IMR-90 (cell line): ENCODE data around the gene DCD. TPM values are rescaled to one million over a fixed set of nuclear protein-coding genes. Genes with fewer than 3 reads are reported as not detected.

Experiments used
- ATAC-seq: fragments of 200-7000 bp; cut with Tn5 transposase; 2 replicates; pipeline ENCODE4 v1.9.1; 2020; ENCODE audit warnings: low read depth, mild to moderate bottlenecking, moderate library complexity
- BruUV-seq: library from RNA; stranded (reverse); fragments of 400-500 nt; replicated peaks from 2 replicates; lab custom pipeline; 2021; lab: Mats Ljungman, UMichigan
- CTCF ChIA-PET: fragments of 300-600 bp; formaldehyde crosslinking; extraction: SDS; loops from one replicate; lab custom pipeline; 2021; ENCODE audit warnings: antibody characterized with exemption; lab: Yijun Ruan, JAX
- POLR2A ChIA-PET: fragments of 300-600 bp; sonication (Branson Sonifier 250); formaldehyde crosslinking; loops from one replicate; lab custom pipeline; 2022; ENCODE audit warnings: antibody characterized with exemption; ENCODE audit not compliant: unreplicated experiment; lab: Charles Lee
- DNase-seq: peaks from one replicate; pipeline ENCODE4 v3.0.0; 2013
- H2AFZ ChIP-seq: replicated peaks from 2 replicates; pipeline ENCODE3; 2013; ENCODE audit warnings: low read length, mild to moderate bottlenecking; ENCODE audit not compliant: poor library complexity
- H2AK5ac ChIP-seq: 2 replicates; pipeline ENCODE4 v1.6.1; 2013; ENCODE audit warnings: low read depth, low read length, inconsistent platforms
- H2AK9ac ChIP-seq: replicated peaks from 2 replicates; pipeline ENCODE3; 2013; ENCODE audit warnings: mild to moderate bottlenecking, low read depth, low read length, moderate library complexity; ENCODE audit not compliant: poor library complexity
- H2BK120ac ChIP-seq: 2 replicates; pipeline ENCODE4 v1.6.1; 2013; ENCODE audit warnings: low read depth, low read length, inconsistent platforms
- H2BK15ac ChIP-seq: 3 replicates; pipeline ENCODE4 v1.6.1; 2013; ENCODE audit warnings: low read depth, low read length, inconsistent platforms
- H2BK20ac ChIP-seq: 2 replicates; pipeline ENCODE4 v1.6.1; 2013; ENCODE audit warnings: low read depth, mild to moderate bottlenecking, inconsistent platforms, low read length, moderate library complexity
- H2BK5ac ChIP-seq: 2 replicates; pipeline ENCODE4 v1.6.1; 2013; ENCODE audit warnings: mild to moderate bottlenecking, low read depth, low read length, inconsistent platforms; ENCODE audit not compliant: poor library complexity, severe bottlenecking
- H3K14ac ChIP-seq: replicated peaks from 2 replicates; pipeline ENCODE4 v1.6.1; 2013; ENCODE audit warnings: low read depth, low read length, inconsistent platforms
- H3K18ac ChIP-seq: 2 replicates; pipeline ENCODE4 v1.6.1; 2013; ENCODE audit warnings: low read depth, low read length, control low read depth
- H3K23ac ChIP-seq: 2 replicates; pipeline ENCODE4 v1.6.1; 2013; ENCODE audit warnings: low read depth, low read length, inconsistent platforms
- H3K27ac ChIP-seq: 2 replicates; pipeline ENCODE4 v1.5.1; 2013; ENCODE audit warnings: mild to moderate bottlenecking, control low read depth, low read length; ENCODE audit not compliant: insufficient read depth
- H3K27me3 ChIP-seq: 2 replicates; pipeline ENCODE4 v1.6.1; 2013; ENCODE audit warnings: low read length; ENCODE audit not compliant: control insufficient read depth, insufficient read depth
- H3K36me3 ChIP-seq: 2 replicates; pipeline ENCODE4 v1.6.1; 2013; ENCODE audit warnings: low read length, mixed read lengths; ENCODE audit not compliant: control insufficient read depth, insufficient read depth
- H3K4ac ChIP-seq: 2 replicates; pipeline ENCODE4 v1.6.1; 2013; ENCODE audit warnings: low read depth, low read length, inconsistent platforms
- H3K4me1 ChIP-seq: 2 replicates; pipeline ENCODE4 v1.6.1; 2013; ENCODE audit warnings: low read length, mixed read lengths; ENCODE audit not compliant: control insufficient read depth, insufficient read depth
- H3K4me2 ChIP-seq: 2 replicates; pipeline ENCODE4 v1.6.1; 2013; ENCODE audit warnings: low read depth, mild to moderate bottlenecking, control low read depth, low read length, moderate library complexity
- H3K4me3 ChIP-seq: 2 replicates; pipeline ENCODE4 v1.5.1; 2013; ENCODE audit warnings: low read depth, mild to moderate bottlenecking, control low read depth, low read length, moderate library complexity; ENCODE audit not compliant: insufficient read depth
- H3K56ac ChIP-seq: 2 replicates; pipeline ENCODE4 v1.6.1; 2013; ENCODE audit warnings: low read length, inconsistent platforms; ENCODE audit not compliant: insufficient read depth; ENCODE audit errors: extremely low read depth
- H3K79me1 ChIP-seq, 2 experiments: 2 replicates each; pipeline ENCODE4 v1.6.1; 2013; ENCODE audit warnings: low read length in 2 of 2, inconsistent platforms in 1 of 2, low read depth in 1 of 2
- H3K9ac ChIP-seq: 2 replicates; pipeline ENCODE4 v1.6.1; 2013; ENCODE audit warnings: low read depth, low read length, control low read depth
- H3K9me1 ChIP-seq: 2 replicates; pipeline ENCODE4 v1.6.1; 2013; ENCODE audit warnings: low read length, inconsistent platforms; ENCODE audit not compliant: insufficient read depth
- H3K9me3 ChIP-seq: 2 replicates; pipeline ENCODE4 v1.6.1; 2013; ENCODE audit warnings: low read length; ENCODE audit not compliant: control insufficient read depth, insufficient read depth
- H4K20me1 ChIP-seq: 2 replicates; pipeline ENCODE4 v1.6.1; 2013; ENCODE audit warnings: low read length, inconsistent platforms; ENCODE audit not compliant: insufficient read depth
- H4K5ac ChIP-seq: 2 replicates; pipeline ENCODE4 v1.6.1; 2013; ENCODE audit warnings: mild to moderate bottlenecking, low read depth, low read length, control low read depth
- H4K8ac ChIP-seq, 2 experiments: 2 replicates each; pipeline ENCODE4 v1.6.1; 2013; ENCODE audit warnings: low read depth in 2 of 2, low read length in 2 of 2, control low read depth in 1 of 2, inconsistent platforms in 1 of 2
- H4K91ac ChIP-seq: 2 replicates; pipeline ENCODE4 v1.6.1; 2013; ENCODE audit warnings: low read depth, low read length, inconsistent platforms; ENCODE audit not compliant: insufficient read depth
- BHLHE40 ChIP-seq: fragments of 150-350 bp; IDR thresholded peaks from 2 replicates; pipeline ENCODE4 v1.6.1; 2016; ENCODE audit warnings: mild to moderate bottlenecking, low read depth, low read length
- CEBPB ChIP-seq: IDR thresholded peaks from 2 replicates; pipeline ENCODE4 v1.6.1; 2012; ENCODE audit warnings: low read depth, low read length, improper control_type of control experiment
- CHD1 ChIP-seq: IDR thresholded peaks from 2 replicates; pipeline ENCODE4 v1.6.1; 2012; ENCODE audit warnings: low read depth, low read length, improper control_type of control experiment
- CTCF ChIP-seq: conservative IDR thresholded peaks from 2 replicates; pipeline ENCODE4 v1.5.1; 2012; ENCODE audit warnings: mild to moderate bottlenecking, low read depth, low read length, improper control_type of control experiment
- FOS ChIP-seq: fragments of 150-350 bp; IDR thresholded peaks from 2 replicates; pipeline ENCODE4 v1.6.1; 2016; ENCODE audit warnings: low read depth, low read length
- MAFK ChIP-seq: IDR thresholded peaks from 2 replicates; pipeline ENCODE4 v1.6.1; 2012; ENCODE audit warnings: low read depth, low read length, improper control_type of control experiment
- MAZ ChIP-seq: IDR thresholded peaks from 2 replicates; pipeline ENCODE4 v1.6.1; 2012; ENCODE audit warnings: low read depth, mild to moderate bottlenecking, low read length, improper control_type of control experiment, moderate library complexity, borderline replicate concordance
- MXI1 ChIP-seq: IDR thresholded peaks from 2 replicates; pipeline ENCODE4 v1.6.1; 2012; ENCODE audit warnings: low read depth, mild to moderate bottlenecking, low read length, moderate library complexity, borderline replicate concordance
- POLR2A ChIP-seq: IDR thresholded peaks from 2 replicates; pipeline ENCODE4 v1.6.1; 2012; ENCODE audit warnings: mild to moderate bottlenecking, low read depth, low read length
- SMC3 ChIP-seq: fragments of 150-350 bp; IDR thresholded peaks from 2 replicates; pipeline ENCODE4 v1.6.1; 2016; ENCODE audit warnings: low read depth, mild to moderate bottlenecking, antibody characterized with exemption, low read length, moderate library complexity
- WGBS, 2 experiments: methylation state at CpG; one replicate each; pipeline versions ENCODE4 v1.1.5 to v1.1.7; 2013; ENCODE audit warnings: missing lambda C conversion rate in 2 of 2; ENCODE audit not compliant: insufficient read length in 1 of 2; ENCODE audit errors: extremely low coverage in 2 of 2; 5-methylcytosine and 5-hydroxymethylcytosine counted together
- dilution Hi-C: fragments of 300-500 bp; cut with HindIII; formaldehyde crosslinking; loops from one replicate; pipeline ENCODE4 v1.14.3; 2018; ENCODE audit warnings: low sequenced_read_pairs; ENCODE audit not compliant: unreplicated experiment
- in situ Hi-C: fragments of 300-500 bp; cut with MboI; formaldehyde crosslinking; loops from 3 replicates; pipeline ENCODE4 v1.14.3; 2019; ENCODE audit warnings: low sequenced_read_pairs, inconsistent platforms, mixed read lengths
- intact Hi-C: fragments of 100-400 bp; cut with micrococcal nuclease; formaldehyde crosslinking; loops from 2 replicates; pipeline ENCODE4 v1.10.0; 2022
- polyA plus RNA-seq, 3 experiments: library from polyadenylated mRNA; depleted of rRNA; stranded (reverse); fragments of >200 nt; gene quantifications; 2 replicates each; pipeline ENCODE4 v1.2.3, GENCODE V29; 2012; ENCODE audit warnings: low replicate concordance in 1 of 3
- total RNA-seq: library from RNA; depleted of rRNA; stranded (reverse); fragments of >200 nt; gene quantifications from 2 replicates; pipeline ENCODE4 v1.2.3, GENCODE V29; 2012
- TF ChIP-seq, protein P1 (sequence below): fragments of 150-350 bp; IDR thresholded peaks from 2 replicates; pipeline ENCODE4 v1.6.1; 2016; ENCODE audit warnings: low read depth, mild to moderate bottlenecking, low read length, moderate library complexity, borderline replicate concordance
- TF ChIP-seq, protein P2 (sequence below): fragments of 150-350 bp; IDR thresholded peaks from 2 replicates; pipeline ENCODE4 v1.6.1; 2017; ENCODE audit warnings: mild to moderate bottlenecking, antibody characterized with exemption, low read length, low read depth

Gene DCD
- total and polyA plus RNA-seq, 2 of the 4 experiments (the other 2 are of a cell fraction), result not detected

GRCh38 chr12:54641554-54641953, 6.6 kb downstream of the DCD start:
- Histone ChIP-seq H3K4ac (no peak overlapping the region), H3K4me2 (no peak overlapping the region), H2AFZ (no peak overlapping the region), H3K4me1 (no peaks in the 10 kb centered on the region), H3K9ac (no peak overlapping the region), H3K14ac (no peak overlapping the region), H3K36me3 (no peaks in the 10 kb centered on the region), H3K79me1 (no peaks in the 10 kb centered on the region), H3K56ac (no peak overlapping the region), H4K20me1 (no peaks in the 10 kb centered on the region), H3K18ac (no peak overlapping the region), H4K91ac (no peak overlapping the region), H3K27ac (no peak overlapping the region), H3K9me1 (no peaks in the 10 kb centered on the region), H2BK5ac (no peak overlapping the region), H2BK20ac (no peak overlapping the region), H4K5ac (no peak overlapping the region), H2BK15ac (no peak overlapping the region), H3K4me3 (no peak overlapping the region), H2AK9ac (no peak overlapping the region), H3K9me3 (no peaks in the 10 kb centered on the region), H2AK5ac (no peak overlapping the region), H3K27me3 (peaks cover 4% of the 10 kb centered on the region), H4K8ac (no peak overlapping the region), H2BK120ac (no peak overlapping the region), H3K23ac (no peak overlapping the region)
- no TSS peak for BruUV-seq
- no peak for TF ChIP-seq MXI1
- TF ChIP-seq MAZ, result no peak
- no peak for TF ChIP-seq FOS
- no peak for TF ChIP-seq SMC3
- no peak for TF ChIP-seq CHD1
- TF ChIP-seq, protein P1, sequence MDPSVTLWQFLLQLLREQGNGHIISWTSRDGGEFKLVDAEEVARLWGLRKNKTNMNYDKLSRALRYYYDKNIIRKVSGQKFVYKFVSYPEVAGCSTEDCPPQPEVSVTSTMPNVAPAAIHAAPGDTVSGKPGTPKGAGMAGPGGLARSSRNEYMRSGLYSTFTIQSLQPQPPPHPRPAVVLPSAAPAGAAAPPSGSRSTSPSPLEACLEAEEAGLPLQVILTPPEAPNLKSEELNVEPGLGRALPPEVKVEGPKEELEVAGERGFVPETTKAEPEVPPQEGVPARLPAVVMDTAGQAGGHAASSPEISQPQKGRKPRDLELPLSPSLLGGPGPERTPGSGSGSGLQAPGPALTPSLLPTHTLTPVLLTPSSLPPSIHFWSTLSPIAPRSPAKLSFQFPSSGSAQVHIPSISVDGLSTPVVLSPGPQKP, result no peak
- TF ChIP-seq POLR2A, result no peak
- no peak for TF ChIP-seq BHLHE40
- TF ChIP-seq, protein P2, sequence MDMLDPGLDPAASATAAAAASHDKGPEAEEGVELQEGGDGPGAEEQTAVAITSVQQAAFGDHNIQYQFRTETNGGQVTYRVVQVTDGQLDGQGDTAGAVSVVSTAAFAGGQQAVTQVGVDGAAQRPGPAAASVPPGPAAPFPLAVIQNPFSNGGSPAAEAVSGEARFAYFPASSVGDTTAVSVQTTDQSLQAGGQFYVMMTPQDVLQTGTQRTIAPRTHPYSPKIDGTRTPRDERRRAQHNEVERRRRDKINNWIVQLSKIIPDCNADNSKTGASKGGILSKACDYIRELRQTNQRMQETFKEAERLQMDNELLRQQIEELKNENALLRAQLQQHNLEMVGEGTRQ, result no peak
- TF ChIP-seq MAFK, result no peak
- no peak for TF ChIP-seq CEBPB
- no peak for TF ChIP-seq CTCF
- dilution Hi-C loops, result no loop called here
- no peak for ATAC-seq
- no peak for DNase-seq
- POLR2A ChIA-PET, result no interaction called here
- CTCF ChIA-PET, result no interaction called here
- WGBS, 2 experiments, result no CpG with 5 or more reads among the region's 1 CpG
- intact Hi-C loops, result no loop called here
- in situ Hi-C loops, result no loop called here
